ENCODE measurements around the gene CDC27.

GRCh38 chr17:47177261-47177660 is 11.8 kb downstream of the CDC27 start:
- no peak for TF ChIP-seq CTCF (optimal IDR thresholded peaks at IDR 0.05 in 1 of 3, IDR thresholded peaks at IDR 0.05 in 1 of 3, conservative IDR thresholded peaks at IDR 0.05 in 1 of 3; ENCODE audit: extremely low read depth in 1 of 3, insufficient read depth in 2 of 3, low read length in 3 of 3)
- no peak for TF ChIP-seq EZH2 (IDR thresholded peaks at IDR 0.05; ENCODE audit: low read length)

All from keratinocyte (primary cell).